ENCODE measurements around the gene LYPD1.

Gene LYPD1

GRCh38 chr2:132632000-132632649, 37.9 kb downstream of the LYPD1 start:
- no peak for DNase-seq

- no peak for DNase-seq
Observed at GRCh38 chr2:132627536-132627935, 42.5 kb downstream of the LYPD1 start.

GRCh38 chr2:132623096-132623839, 46.7 kb downstream of the LYPD1 start:
- no peak for DNase-seq

DNA sequence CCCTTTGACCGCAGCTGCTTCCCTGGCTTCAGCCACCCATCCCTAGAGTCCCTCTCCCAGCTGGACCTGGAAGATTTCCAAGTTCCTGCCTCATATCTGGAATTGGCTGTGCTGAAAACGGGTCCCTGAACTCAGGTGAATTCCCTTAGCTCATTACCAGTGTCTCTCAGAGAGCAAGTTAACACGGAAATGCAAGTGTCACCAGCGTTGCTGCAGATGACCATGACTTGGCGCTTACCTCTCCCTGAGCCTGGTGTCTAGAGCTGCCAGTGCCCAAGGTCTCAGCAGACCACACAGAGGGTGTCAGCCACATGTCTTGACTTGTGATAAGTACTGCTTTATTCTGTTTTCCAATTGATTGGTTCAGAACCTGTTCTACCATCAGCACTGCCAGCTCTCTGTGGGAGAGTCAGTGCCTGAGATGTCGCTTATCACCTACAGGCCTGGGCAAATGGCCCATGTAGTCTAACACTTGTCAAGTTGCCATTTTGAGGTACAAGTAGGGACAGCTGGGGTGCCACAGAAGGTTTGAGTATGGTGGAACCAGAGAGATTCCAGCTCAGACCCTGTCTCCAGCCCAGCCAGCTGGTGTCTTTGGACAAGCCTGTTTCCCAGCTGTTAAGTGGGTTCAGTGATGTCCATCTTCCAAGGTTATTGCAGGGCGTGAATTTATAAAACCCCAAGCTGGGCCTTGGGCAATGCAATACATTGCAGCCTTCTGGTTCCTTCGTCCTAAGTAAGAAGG, 48.7 kb downstream of the LYPD1 start:
- DNase-seq, result no peak

- DNase-seq, result no peak
Observed at GRCh38 chr2:132620115-132620514, 49.9 kb downstream of the LYPD1 start.

- DNase-seq, result no peak
Observed at GRCh38 chr2:132618734-132619133, 51.3 kb downstream of the LYPD1 start.

GRCh38 chr2:132617989-132618388, 52.0 kb downstream of the LYPD1 start:
- DNase-seq, result no peak

GRCh38 chr2:132615329-132616085, 54.5 kb downstream of the LYPD1 start:
- DNase-seq, result no peak

DNA sequence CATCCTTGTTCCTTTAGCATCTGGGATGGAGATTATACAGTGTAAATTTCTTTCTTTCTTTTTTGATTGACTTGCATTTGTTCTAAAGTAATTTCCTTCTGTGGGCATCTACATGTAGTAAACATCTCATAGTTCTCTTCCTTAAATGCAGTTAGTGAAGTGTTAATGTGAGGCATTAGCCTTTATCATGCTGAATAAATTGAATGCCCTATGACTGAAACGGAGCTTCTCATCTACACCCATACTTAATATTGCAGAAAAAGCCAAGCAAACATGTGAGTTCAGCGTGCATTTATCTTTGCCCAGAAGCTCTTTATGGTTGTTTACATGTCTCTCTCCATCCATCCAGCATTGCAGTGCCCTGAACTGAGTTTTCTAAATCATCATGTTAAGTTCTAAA, 58.3 kb downstream of the LYPD1 start:
- no peak for DNase-seq

DNA sequence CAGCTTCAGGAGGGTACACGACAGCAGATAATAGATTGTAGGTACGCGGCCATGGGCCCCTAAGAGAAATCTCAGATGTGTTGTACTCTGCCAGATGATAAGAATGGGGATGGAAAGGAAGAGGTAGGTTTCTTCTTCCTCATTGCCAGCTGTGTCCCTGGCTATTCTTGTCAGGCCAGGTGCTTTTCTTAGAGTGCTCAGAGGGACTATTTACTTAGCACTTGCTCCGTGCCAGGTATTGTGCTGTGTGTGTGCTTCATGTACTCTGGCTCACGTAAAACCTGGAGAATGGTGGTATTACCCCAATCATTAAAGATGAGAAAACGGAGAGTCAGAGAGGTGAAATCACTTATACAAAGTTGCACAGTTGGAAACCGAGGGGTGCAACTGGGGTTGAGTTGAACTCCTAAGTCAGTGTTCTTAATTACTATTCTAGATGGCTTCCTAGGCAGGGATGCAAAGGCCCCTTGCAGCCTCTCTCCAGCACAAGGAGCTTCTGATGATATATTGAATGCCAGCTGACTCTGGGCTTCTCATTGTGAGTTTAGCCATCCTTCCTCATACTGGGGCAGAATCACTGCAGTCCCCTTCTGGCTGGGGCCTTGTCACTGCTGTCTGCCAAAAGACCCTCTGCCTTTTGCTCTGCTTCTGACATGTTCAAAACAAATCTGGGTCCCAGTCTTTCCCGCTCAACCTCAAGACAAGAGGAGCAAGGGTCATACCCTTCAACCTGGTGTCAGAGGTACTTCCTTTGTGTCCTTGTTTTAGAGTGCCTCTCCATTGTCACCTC, 60.7 kb downstream of the LYPD1 start:
- DNase-seq, result no peak

DNA sequence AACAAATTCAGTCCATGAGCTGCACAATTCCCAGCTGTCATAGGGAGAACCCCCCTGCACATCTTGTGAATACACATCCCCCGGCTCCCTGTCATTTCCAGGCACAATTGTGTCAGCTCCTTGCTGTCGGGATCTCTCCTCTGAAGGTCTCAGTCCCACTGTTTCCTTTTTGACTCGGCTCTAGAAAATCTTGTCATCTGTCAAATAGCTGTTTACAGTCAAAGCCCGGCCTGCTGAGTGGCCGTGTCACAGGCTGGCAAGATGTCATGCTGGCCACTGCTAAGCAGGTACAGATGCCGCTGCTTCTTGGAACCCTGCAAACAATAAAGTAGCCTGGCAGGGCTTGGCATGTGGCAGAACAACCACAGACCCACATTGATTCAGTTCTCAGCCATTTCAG, 61.7 kb downstream of the LYPD1 start:
- no peak for DNase-seq

- DNase-seq, result no peak
Observed at GRCh38 chr2:132607426-132608090, 62.4 kb downstream of the LYPD1 start.

DNA sequence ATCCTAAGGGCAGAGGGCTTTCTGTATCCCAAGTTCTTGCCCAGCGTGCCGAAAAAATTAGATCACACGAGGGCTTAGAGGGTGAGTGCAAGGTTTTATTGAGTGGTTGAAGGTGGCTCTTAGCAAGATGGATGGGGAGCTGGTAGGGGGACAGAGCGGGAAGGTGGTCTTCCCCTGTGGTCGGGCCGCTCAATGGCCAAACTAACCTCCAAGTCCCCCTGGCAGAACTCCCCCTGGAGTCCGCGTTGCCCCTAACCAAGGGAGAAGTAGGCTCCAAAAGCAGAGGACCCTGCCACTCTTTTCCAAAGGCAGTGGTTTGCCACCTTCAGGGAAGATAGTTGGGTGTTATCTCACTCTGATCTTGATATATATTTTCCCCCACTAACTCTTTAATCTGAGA, 63.4 kb downstream of the LYPD1 start:
- DNase-seq, result no peak

DNA sequence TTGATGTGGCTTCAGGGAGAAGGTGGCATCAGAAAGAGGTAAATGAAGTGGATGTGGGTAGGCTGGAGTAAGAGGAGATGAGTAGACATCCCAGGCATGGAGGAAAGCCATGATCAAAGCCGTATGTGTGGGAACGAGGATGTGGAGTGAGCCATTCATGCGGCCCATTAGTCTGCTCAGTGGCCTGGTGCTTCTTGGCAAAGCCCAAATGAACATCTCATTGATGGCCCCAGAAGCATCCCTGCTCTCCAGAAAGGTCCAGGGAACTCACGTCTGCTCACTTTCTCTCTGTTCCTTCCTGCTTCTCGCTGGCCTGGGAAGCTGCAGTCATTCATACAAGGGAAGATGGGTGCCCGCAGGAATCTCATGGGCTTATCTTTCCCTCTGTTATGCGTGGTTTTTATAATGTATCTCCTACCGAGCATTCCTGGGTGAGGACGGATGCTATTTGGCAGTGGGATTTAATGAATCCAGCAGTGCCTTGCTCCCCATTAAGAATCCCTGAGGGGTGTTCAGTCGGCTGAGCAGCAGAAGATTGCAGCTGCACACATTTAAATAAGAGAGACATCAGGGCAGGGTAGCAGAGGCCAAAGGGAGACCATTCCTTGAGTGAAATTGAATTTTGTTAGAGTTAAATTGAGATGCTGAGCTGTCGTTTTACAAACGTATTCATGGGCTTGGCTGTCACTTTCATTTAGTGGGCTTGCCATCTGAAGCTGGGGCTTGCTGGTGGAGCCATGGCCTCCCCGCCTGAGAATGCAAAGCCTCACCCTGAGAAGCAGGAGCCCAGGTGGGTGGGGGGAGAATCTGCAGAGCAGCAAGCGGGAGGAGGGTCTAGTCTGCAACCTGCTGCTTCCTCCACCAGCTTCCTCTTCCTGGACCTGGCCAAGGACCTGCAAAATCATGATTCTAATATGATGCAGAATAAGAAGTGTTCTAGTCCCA, 64.5 kb downstream of the LYPD1 start:
- no peak for DNase-seq

GRCh38 chr2:132604561-132604960, 65.4 kb downstream of the LYPD1 start:
- no peak for DNase-seq

GRCh38 chr2:132599556-132599955, 70.4 kb downstream of the LYPD1 start:
- no peak for DNase-seq

GRCh38 chr2:132598536-132598935, 71.5 kb downstream of the LYPD1 start:
- no peak for DNase-seq

- no peak for DNase-seq
Observed at GRCh38 chr2:132597831-132598230, 72.2 kb downstream of the LYPD1 start.

DNA sequence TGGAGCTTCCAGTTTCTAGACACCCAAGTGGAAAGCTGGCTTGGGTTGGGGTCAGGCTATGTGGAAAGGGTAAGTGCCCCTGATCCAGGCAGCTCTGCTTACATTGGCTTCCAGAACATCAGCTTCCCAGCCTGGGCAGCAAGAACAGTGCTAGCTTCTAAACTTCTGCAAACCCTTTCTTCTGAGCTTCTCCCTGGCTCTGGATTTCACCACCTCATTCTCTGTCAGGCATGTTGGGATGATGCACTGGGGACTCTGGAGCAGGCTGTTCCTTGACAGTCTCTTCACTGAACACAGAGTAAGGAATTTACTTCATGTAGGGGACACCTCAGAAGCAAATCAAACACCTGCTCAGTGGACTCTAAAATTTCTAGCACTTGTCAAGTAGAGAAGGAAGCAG, 72.8 kb downstream of the LYPD1 start:
- DNase-seq, result no peak

DNA sequence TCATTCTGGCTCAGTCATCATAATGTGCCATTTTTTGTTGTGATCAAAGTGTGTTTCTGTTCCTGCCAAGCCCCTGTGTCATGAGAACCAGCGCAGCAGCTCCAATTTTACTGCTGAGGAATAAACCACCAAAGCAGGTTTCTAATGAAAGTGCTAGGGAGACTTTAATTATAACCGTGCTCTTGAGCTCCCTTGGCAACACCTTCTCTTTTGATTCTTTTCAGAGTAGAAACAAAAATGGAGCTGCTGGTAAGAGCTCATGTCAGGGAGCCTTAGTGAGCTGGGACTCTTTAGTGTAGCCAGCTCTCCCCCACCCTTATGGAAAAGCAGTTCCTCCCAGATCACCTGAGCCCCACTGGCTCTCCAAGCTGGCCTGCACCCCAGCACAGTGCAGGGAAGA, 74.3 kb downstream of the LYPD1 start:
- DNase-seq, result no peak

- no peak for DNase-seq
Observed at GRCh38 chr2:132595186-132595585, 74.8 kb downstream of the LYPD1 start.
